HEK293 (cell line): Measurements from ENCODE around the gene SNAP47.

Experiments
- CTCF ChIA-PET: fragments of 350-600 bp; formaldehyde crosslinking; extraction: SDS; loops from one replicate; lab custom pipeline; 2021; ENCODE audit warnings: antibody characterized with exemption; lab: Yijun Ruan, JAX
- POLR2A ChIA-PET: fragments of 300-600 bp; formaldehyde crosslinking; extraction: SDS; loops from one replicate; lab custom pipeline; 2020; ENCODE audit warnings: antibody characterized with exemption, inconsistent platforms; lab: Yijun Ruan, JAX
- H3K27ac ChIP-seq: fragments of 200-500 bp; sonication (Bioruptor generic); 2 replicates; pipeline ENCODE4 v1.5.1; 2014; ENCODE audit warnings: low read depth, low read length, control low read depth, inconsistent platforms; ENCODE audit errors: extremely low read depth
- H3K36me3 ChIP-seq, 2 experiments: fragments of 200-500 bp in 1 of 2; sonication (Bioruptor generic) in 1 of 2; 1 replicate in 1 of 2; 2 replicates in 1 of 2; pipeline ENCODE4 v1.5.1; 2014 to 2017; ENCODE audit warnings: inconsistent platforms in 2 of 2, low read length in 2 of 2; ENCODE audit not compliant: control insufficient read depth in 2 of 2, insufficient read depth in 1 of 2
- H3K4me1 ChIP-seq: fragments of 200-500 bp; sonication (Bioruptor generic); 2 replicates; pipeline ENCODE4 v1.5.1; 2014; ENCODE audit warnings: mild to moderate bottlenecking, low read length, inconsistent platforms; ENCODE audit not compliant: control insufficient read depth, insufficient read depth
- H3K4me3 ChIP-seq: 2 replicates; pipeline ENCODE4 v1.5.1; 2011; ENCODE audit warnings: low read depth, mild to moderate bottlenecking, control low read depth, low read length, moderate library complexity
- H3K9me3 ChIP-seq: fragments of 200-500 bp; sonication (Bioruptor generic); 2 replicates; pipeline ENCODE4 v1.5.1; 2014; ENCODE audit warnings: low read depth, low read length, inconsistent platforms; ENCODE audit not compliant: control insufficient read depth, insufficient read depth
- BCL6B ChIP-seq: fragments of 450-650 bp; formaldehyde crosslinking; IDR thresholded peaks from 2 replicates; pipeline ENCODE4 v1.5.1; 2017; ENCODE audit warnings: missing biosample characterization, missing genetic modification characterization
- ELK4 ChIP-seq: IDR thresholded peaks from 2 replicates; pipeline ENCODE4 v1.6.1; 2011; ENCODE audit warnings: mild to moderate bottlenecking, low read depth, low read length, borderline replicate concordance
- GLI4 ChIP-seq: fragments of 450-650 bp; formaldehyde crosslinking; IDR thresholded peaks from 2 replicates; pipeline ENCODE4 v1.5.1; 2016; ENCODE audit warnings: missing biosample characterization, missing genetic modification characterization
- KLF10 ChIP-seq: fragments of 450-650 bp; IDR thresholded peaks from 2 replicates; pipeline ENCODE4 v1.5.1; 2018; ENCODE audit warnings: missing biosample characterization, mild to moderate bottlenecking, missing genetic modification characterization
- SETDB1 ChIP-seq: IDR thresholded peaks from one replicate; pipeline ENCODE4 v1.6.1; 2017; ENCODE audit warnings: mild to moderate bottlenecking, low read length, moderate library complexity, mixed read lengths; ENCODE audit not compliant: insufficient read length
- SP3 ChIP-seq: fragments of 450-650 bp; formaldehyde crosslinking; IDR thresholded peaks from 2 replicates; pipeline ENCODE4 v1.5.1; 2016; ENCODE audit warnings: missing biosample characterization, missing genetic modification characterization
- ZBTB10 ChIP-seq: fragments of 450-650 bp; formaldehyde crosslinking; IDR thresholded peaks from 2 replicates; pipeline ENCODE4 v1.5.1; 2016; ENCODE audit warnings: missing biosample characterization, missing genetic modification characterization
- ZBTB48 ChIP-seq: fragments of 450-650 bp; formaldehyde crosslinking; IDR thresholded peaks from 2 replicates; pipeline ENCODE4 v1.5.1; 2016; ENCODE audit warnings: missing biosample characterization, missing genetic modification characterization
- ZNF121 ChIP-seq: fragments of 450-650 bp; formaldehyde crosslinking; IDR thresholded peaks from 2 replicates; pipeline ENCODE4 v1.5.1; 2016; ENCODE audit warnings: missing biosample characterization, missing genetic modification characterization
- ZNF169 ChIP-seq: fragments of 450-650 bp; formaldehyde crosslinking; IDR thresholded peaks from 2 replicates; pipeline ENCODE4 v1.5.1; 2016; ENCODE audit warnings: missing biosample characterization, missing genetic modification characterization
- ZNF174 ChIP-seq: fragments of 450-650 bp; formaldehyde crosslinking; IDR thresholded peaks from 2 replicates; pipeline ENCODE4 v1.5.0; 2017; ENCODE audit warnings: missing biosample characterization, mild to moderate bottlenecking, missing genetic modification characterization
- ZNF223 ChIP-seq: fragments of 450-650 bp; formaldehyde crosslinking; IDR thresholded peaks from 2 replicates; pipeline ENCODE4 v1.5.1; 2016; ENCODE audit warnings: missing biosample characterization, missing genetic modification characterization
- ZNF280C ChIP-seq: fragments of 450-650 bp; formaldehyde crosslinking; IDR thresholded peaks from 2 replicates; pipeline ENCODE4 v1.5.1; 2016; ENCODE audit warnings: missing biosample characterization, missing genetic modification characterization
- ZNF48 ChIP-seq: fragments of 450-650 bp; formaldehyde crosslinking; IDR thresholded peaks from 2 replicates; pipeline ENCODE4 v1.5.1; 2016; ENCODE audit warnings: missing biosample characterization, missing genetic modification characterization
- ZNF555 ChIP-seq: fragments of 450-650 bp; formaldehyde crosslinking; conservative IDR thresholded peaks from 2 replicates; pipeline ENCODE4 v1.5.1; 2017; ENCODE audit warnings: missing biosample characterization, mild to moderate bottlenecking, missing genetic modification characterization, inconsistent platforms
- ZNF600 ChIP-seq: fragments of 450-650 bp; formaldehyde crosslinking; IDR thresholded peaks from 2 replicates; pipeline ENCODE4 v1.5.1; 2016; ENCODE audit warnings: missing biosample characterization, missing genetic modification characterization
- ZNF658 ChIP-seq: fragments of 450-650 bp; formaldehyde crosslinking; IDR thresholded peaks from 2 replicates; pipeline ENCODE4; 2016; ENCODE audit warnings: missing biosample characterization, missing genetic modification characterization
- ZNF670 ChIP-seq: fragments of 450-650 bp; formaldehyde crosslinking; IDR thresholded peaks from 2 replicates; pipeline ENCODE4 v1.5.1; 2016; ENCODE audit warnings: missing biosample characterization, missing genetic modification characterization, low read depth
- ZNF707 ChIP-seq: fragments of 450-650 bp; formaldehyde crosslinking; IDR thresholded peaks from 2 replicates; pipeline ENCODE4 v1.5.1; 2016; ENCODE audit warnings: missing biosample characterization, missing genetic modification characterization
- ZNF843 ChIP-seq: fragments of 450-650 bp; formaldehyde crosslinking; IDR thresholded peaks from 2 replicates; pipeline ENCODE4 v1.5.1; 2016; ENCODE audit warnings: missing biosample characterization, missing genetic modification characterization
- ZSCAN18 ChIP-seq: fragments of 450-650 bp; formaldehyde crosslinking; IDR thresholded peaks from 2 replicates; pipeline ENCODE4 v1.5.1; 2016; ENCODE audit warnings: missing biosample characterization, missing genetic modification characterization

Gene SNAP47

GRCh38 chr1:227728059-227728891 is 7.0 kb upstream of the SNAP47 start (continued):
- no peak for TF ChIP-seq ZSCAN18 (tag by site-specific recombination)
- TF ChIP-seq ZBTB48: peak; percentile 79
- TF ChIP-seq ZNF555: no peak
- peak; percentile 80 for TF ChIP-seq SP3 (tag by site-specific recombination)
- TF ChIP-seq ZNF169 (tag by site-specific recombination): no peak
- TF ChIP-seq ZNF658 (tag by site-specific recombination): no peak
- TF ChIP-seq GLI4: no peak
- no peak for TF ChIP-seq ELK4
- TF ChIP-seq ZNF670: no peak
- TF ChIP-seq KLF10 (tag by site-specific recombination): 0 out of 2 replicates have a peak, but pooled peaks have one; percentile 27
- no peak; the same call in none of the 2 replicates for TF ChIP-seq ZNF600
- TF ChIP-seq ZNF48 (tag by site-specific recombination): no peak
- no peak for TF ChIP-seq BCL6B (tag by site-specific recombination)
- no peak for TF ChIP-seq ZNF280C (tag by site-specific recombination)
- no peak for TF ChIP-seq ZNF707 (tag by site-specific recombination)
- TF ChIP-seq, all 188 proteins: peak for 44

- Histone ChIP-seq H3K4me1 (peaks cover 18% of the 10 kb centered on the region), H3K4me3 (peak overlapping the region; percentile 59), H3K27ac (peak overlapping the region; percentile 70; the same call in 1 of the 2 replicates), H3K36me3 (peaks cover 0 to 34% of the 10 kb centered on the region in 2 experiments; a peak in 1 of 3 replicates), H3K9me3 (no peaks in the 10 kb centered on the region)
- ChIA-PET CTCF (interaction anchor here (0.6 to 1.2 kb wide), 6 partner anchors 13 to 772 kb away, joined by 3 to 5 read pairs (median 3); partner anchors contain the start of gene ARF1), POLR2A (interaction anchor here (0.6 to 2.9 kb wide), 5 partner anchors 16 to 225 kb away, joined by 5 to 10 read pairs (median 8); partner anchors contain the start of gene WNT9A)
- TF ChIP-seq ZNF174 (tag by site-specific recombination): no peak
- TF ChIP-seq ZNF121: no peak
- TF ChIP-seq SP3 (tag by site-specific recombination): no peak
- 0 out of 2 replicates have a peak, but pooled peaks have one; percentile 12 for TF ChIP-seq ZNF843 (tag by site-specific recombination)
- peak; percentile 54; the same call in 1 of the 2 replicates for TF ChIP-seq ZBTB10 (tag by site-specific recombination)
- TF ChIP-seq ZNF223 (tag by site-specific recombination): 0 out of 2 replicates have a peak, but pooled peaks have one; percentile 2
- TF ChIP-seq SETDB1: no peak
These were observed 6.4 kb upstream of the SNAP47 start for GRCh38 chr1:227728892-227729143.
